ENCODE data around the gene LNX1. TPM values are rescaled to one million over a fixed set of nuclear protein-coding genes. Genes with fewer than 3 reads are reported as not detected.

The LNX1 gene
- total and polyA plus RNA-seq, 2 of the 13 experiments (the other 11 are each of a cell fraction or from before 2014, with no cell fraction given): 0.49 TPM

DNA sequence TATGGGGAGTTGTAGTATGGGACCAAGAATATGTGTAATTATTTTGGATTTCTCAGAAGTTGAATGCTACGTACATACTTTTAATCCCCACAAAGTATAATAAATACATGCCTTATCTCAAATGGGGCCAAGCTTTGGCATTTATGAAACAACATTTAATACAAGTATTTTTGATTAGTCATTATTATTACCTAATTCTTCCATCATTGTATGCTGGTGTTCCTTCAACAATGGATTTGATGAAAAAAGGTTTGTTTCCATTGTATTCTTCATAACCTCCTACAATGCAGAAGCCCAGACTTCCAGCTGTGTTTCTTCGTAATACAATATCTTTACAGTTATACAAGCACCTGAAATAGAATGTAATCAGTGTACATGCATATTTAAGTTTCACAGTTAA, 130.0 kb downstream of the LNX1 start (continued):
- TF ChIP-seq, protein P1, sequence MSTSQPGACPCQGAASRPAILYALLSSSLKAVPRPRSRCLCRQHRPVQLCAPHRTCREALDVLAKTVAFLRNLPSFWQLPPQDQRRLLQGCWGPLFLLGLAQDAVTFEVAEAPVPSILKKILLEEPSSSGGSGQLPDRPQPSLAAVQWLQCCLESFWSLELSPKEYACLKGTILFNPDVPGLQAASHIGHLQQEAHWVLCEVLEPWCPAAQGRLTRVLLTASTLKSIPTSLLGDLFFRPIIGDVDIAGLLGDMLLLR (CRISPR knock-in tag; IDR thresholded peaks at IDR 0.05): no peak

- no peak overlapping the region for H3K27ac ChIP-seq (ENCODE audit: extremely low read length, insufficient read depth, low read length)
- H3K79me2 ChIP-seq (ENCODE audit: insufficient read depth, low read length): no peaks in the 10 kb centered on the region
- peak; percentile 80 for DNase-seq (ENCODE audit: low spot score)
- FAIRE-seq: no peak
- no peaks in the 10 kb centered on the region for H3K9me3 ChIP-seq (ENCODE audit: low read length)
- H3K36me3 ChIP-seq (replicated peaks in 1 of 2; ENCODE audit: control insufficient read depth in 1 of 2, insufficient read depth in 2 of 2, low read length in 2 of 2): peaks cover 10 to 30% of the 10 kb centered on the region in 2 experiments; a peak in 4 of 5 replicates
- peaks cover 23% of the 10 kb centered on the region for H3K4me1 ChIP-seq (ENCODE audit: insufficient read depth, low read length)
- ATAC-seq: peak; percentile 96
- ChIA-PET CTCF (ENCODE audit: low intra/inter-chr PET ratio, low total read pairs) (no interaction called here), POLR2A (no interaction called here)
- H3K27me3 ChIP-seq (ENCODE audit: control insufficient read depth in 1 of 2, insufficient read depth in 2 of 2, low read length in 2 of 2): no peaks in the 10 kb centered on the region
- H3K4me3 ChIP-seq (replicated peaks in 1 of 3; ENCODE audit: insufficient read depth in 1 of 3, low read depth in 2 of 3, low read length in 3 of 3): no peak overlapping the region
- no peak overlapping the region for H3K4me2 ChIP-seq (ENCODE audit: low read depth, low read length)
- peaks cover 4% of the 10 kb centered on the region for H4K20me1 ChIP-seq (ENCODE audit: insufficient read depth, low read length)
- in situ Hi-C loops (cut with HindIII; ENCODE audit: extremely low pct_ligation_motif_present, low pct_unique_long_range_greater_than_20kb): no loop called here
- H3K9ac ChIP-seq (ENCODE audit: insufficient read depth, low read depth, low read length): no peak overlapping the region
- no peak overlapping the region for H2AFZ ChIP-seq (ENCODE audit: low read length)
- no TSS peak for BruUV-seq (replicated peaks)
- intact Hi-C loops (cut with micrococcal nuclease; ENCODE audit: unreplicated experiment): loop anchor here (1.0 to 2.0 kb wide), 2 partner anchors 263 to 444 kb away; no protein-coding TSS in a partner anchor
- TF ChIP-seq GABPA (IDR thresholded peaks at IDR 0.05; ENCODE audit: low read depth, low read length) (no peak), GABPA (CRISPR knock-in tag; IDR thresholded peaks at IDR 0.05; ENCODE audit: low read depth) (no peak), GATAD2A (CRISPR knock-in tag; IDR thresholded peaks at IDR 0.05) (peak; percentile 47; the same call in 1 of the 2 replicates), TEAD3 (CRISPR knock-in tag; optimal IDR thresholded peaks at IDR 0.05; ENCODE audit: borderline replicate concordance) (peak; percentile 54), BCL6 (CRISPR knock-in tag; IDR thresholded peaks at IDR 0.05) (peak; percentile 61), ZNF660 (CRISPR knock-in tag; IDR thresholded peaks at IDR 0.05; ENCODE audit: borderline replicate concordance, low read depth) (no peak), SIX1 (CRISPR knock-in tag; IDR thresholded peaks at IDR 0.05; ENCODE audit: borderline replicate concordance) (0 out of 2 replicates have a peak, but pooled peaks have one; percentile 28), NR2F6 (IDR thresholded peaks at IDR 0.05) (peak; percentile 98), NR2F6 (CRISPR knock-in tag; IDR thresholded peaks at IDR 0.05) (peak; percentile 94), HDAC1 (CRISPR knock-in tag; IDR thresholded peaks at IDR 0.05) (0 out of 2 replicates have a peak, but pooled peaks have one; percentile 32), PPARG (CRISPR knock-in tag; conservative IDR thresholded peaks at IDR 0.05) (peak; percentile 62; the same call in 1 of the 2 replicates), FOXA3 (CRISPR knock-in tag; IDR thresholded peaks at IDR 0.05) (peak; percentile 88), FIP1L1 (IDR thresholded peaks at IDR 0.05; ENCODE audit: borderline replicate concordance, insufficient read depth, low read depth, low read length) (no peak), TBX3 (IDR thresholded peaks at IDR 0.05; ENCODE audit: borderline replicate concordance) (peak; percentile 89; the same call in 1 of the 2 replicates), NKX3-1 (CRISPR knock-in tag; IDR thresholded peaks at IDR 0.05) (peak; percentile 99)
- TF ChIP-seq, protein P2, sequence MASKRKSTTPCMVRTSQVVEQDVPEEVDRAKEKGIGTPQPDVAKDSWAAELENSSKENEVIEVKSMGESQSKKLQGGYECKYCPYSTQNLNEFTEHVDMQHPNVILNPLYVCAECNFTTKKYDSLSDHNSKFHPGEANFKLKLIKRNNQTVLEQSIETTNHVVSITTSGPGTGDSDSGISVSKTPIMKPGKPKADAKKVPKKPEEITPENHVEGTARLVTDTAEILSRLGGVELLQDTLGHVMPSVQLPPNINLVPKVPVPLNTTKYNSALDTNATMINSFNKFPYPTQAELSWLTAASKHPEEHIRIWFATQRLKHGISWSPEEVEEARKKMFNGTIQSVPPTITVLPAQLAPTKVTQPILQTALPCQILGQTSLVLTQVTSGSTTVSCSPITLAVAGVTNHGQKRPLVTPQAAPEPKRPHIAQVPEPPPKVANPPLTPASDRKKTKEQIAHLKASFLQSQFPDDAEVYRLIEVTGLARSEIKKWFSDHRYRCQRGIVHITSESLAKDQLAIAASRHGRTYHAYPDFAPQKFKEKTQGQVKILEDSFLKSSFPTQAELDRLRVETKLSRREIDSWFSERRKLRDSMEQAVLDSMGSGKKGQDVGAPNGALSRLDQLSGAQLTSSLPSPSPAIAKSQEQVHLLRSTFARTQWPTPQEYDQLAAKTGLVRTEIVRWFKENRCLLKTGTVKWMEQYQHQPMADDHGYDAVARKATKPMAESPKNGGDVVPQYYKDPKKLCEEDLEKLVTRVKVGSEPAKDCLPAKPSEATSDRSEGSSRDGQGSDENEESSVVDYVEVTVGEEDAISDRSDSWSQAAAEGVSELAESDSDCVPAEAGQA (IDR thresholded peaks at IDR 0.05; ENCODE audit: low read depth): no peak
- TF ChIP-seq, protein P2 (CRISPR knock-in tag; IDR thresholded peaks at IDR 0.05; ENCODE audit: borderline replicate concordance): no peak
- TF ChIP-seq, protein P3, sequence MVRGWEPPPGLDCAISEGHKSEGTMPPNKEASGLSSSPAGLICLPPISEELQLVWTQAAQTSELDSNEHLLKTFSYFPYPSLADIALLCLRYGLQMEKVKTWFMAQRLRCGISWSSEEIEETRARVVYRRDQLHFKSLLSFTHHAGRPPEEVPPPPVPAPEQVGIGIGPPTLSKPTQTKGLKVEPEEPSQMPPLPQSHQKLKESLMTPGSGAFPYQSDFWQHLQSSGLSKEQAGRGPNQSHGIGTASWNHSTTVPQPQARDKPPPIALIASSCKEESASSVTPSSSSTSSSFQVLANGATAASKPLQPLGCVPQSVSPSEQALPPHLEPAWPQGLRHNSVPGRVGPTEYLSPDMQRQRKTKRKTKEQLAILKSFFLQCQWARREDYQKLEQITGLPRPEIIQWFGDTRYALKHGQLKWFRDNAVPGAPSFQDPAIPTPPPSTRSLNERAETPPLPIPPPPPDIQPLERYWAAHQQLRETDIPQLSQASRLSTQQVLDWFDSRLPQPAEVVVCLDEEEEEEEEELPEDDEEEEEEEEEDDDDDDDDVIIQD (CRISPR knock-in tag; IDR thresholded peaks at IDR 0.05; ENCODE audit: low read depth): 0 out of 2 replicates have a peak, but pooled peaks have one; percentile 23
Observed at GRCh38 chr4:53459548-53459947, 131.7 kb downstream of the LNX1 start.

Data from HepG2 (cell line).